HK-2 (cell line): Measurements from ENCODE around the gene OPCML.
A peak's percentile ranks its signal among the peaks of the same experiment; 100 is the strongest.

Source experiments
- DNase-seq: peaks from one replicate; pipeline ENCODE4 v3.0.0-alpha.2; 2018; ENCODE audit not compliant: unreplicated experiment

The OPCML gene

GRCh38 chr11:133175103-133175502 is 357.2 kb downstream of the OPCML start:
- DNase-seq, result no peak

GRCh38 chr11:133173810-133174412 is 358.4 kb downstream of the OPCML start:
- DNase-seq, result no peak

DNA sequence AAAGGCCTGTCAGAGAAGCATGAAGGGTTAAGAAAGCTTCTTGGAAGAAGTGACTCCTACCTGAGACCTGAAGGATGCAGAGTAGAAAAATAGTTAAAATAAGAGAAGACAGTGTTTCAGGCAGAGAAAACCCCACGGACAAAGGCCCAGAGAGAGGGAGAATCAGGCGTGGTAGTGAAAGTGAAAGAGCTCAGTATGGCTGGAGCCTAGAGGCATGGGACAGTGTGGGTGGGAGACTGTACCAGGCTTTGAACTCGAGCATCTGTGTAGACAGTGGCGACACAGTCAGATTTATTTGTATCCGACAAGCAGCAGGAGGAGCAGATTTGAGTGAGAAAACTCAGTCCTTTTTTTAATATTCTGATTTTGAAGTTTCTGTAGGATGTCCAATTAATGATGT is 360.0 kb downstream of the OPCML start:
- DNase-seq, result no peak

GRCh38 chr11:133171374-133171773 is 360.9 kb downstream of the OPCML start:
- DNase-seq, result no peak

DNA sequence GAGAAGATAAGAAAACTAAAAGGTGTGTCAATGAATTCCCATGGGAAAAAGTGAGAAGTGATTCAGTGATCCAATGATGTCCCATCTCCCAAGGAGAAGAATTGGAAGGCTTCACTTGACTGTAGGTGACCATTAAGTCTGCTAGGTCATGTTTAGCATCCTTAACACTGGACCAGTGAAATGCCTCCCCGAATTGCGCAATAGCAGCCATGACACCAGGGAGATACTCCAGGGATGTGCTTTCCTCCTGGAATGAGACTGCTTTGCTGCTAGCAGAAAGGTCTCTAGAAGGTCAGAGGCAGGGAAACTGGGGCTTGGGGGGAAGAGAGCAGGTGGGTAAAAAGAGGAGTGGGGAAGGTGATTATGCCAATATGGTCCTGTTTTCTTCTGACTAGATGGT is 364.3 kb downstream of the OPCML start:
- DNase-seq, result no peak

GRCh38 chr11:133166662-133167061 is 365.6 kb downstream of the OPCML start:
- DNase-seq, result no peak

GRCh38 chr11:133164986-133165385 is 367.3 kb downstream of the OPCML start:
- no peak for DNase-seq

- DNase-seq, result peak; percentile 1
Observed at GRCh38 chr11:133163463-133164419, 368.6 kb downstream of the OPCML start.

- no peak for DNase-seq
Observed at GRCh38 chr11:133162227-133162626, 370.1 kb downstream of the OPCML start.

GRCh38 chr11:133160754-133161153 is 371.5 kb downstream of the OPCML start:
- no peak for DNase-seq

- DNase-seq, result no peak
Observed at GRCh38 chr11:133156986-133157745, 375.1 kb downstream of the OPCML start.

DNA sequence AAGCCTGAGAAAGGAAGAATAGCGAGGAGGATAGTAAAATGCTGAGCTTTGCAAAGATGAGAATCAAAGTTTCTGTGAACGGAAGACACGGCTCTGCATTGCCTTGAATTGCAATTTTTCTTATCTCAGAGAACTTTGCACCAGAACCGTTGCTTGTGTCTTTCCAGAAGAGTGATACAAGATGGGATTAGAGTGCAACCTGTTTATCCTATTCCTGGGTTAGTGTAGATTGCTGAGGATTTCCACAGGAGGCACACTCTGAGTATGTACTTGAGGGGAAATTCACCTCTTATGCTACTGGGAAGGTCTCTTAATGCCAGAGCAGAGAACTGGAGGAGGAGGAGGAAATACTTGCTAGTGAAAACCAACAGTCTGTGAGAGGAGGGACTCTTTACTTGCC is 377.5 kb downstream of the OPCML start:
- DNase-seq, result no peak

GRCh38 chr11:133154076-133154475 is 378.2 kb downstream of the OPCML start:
- no peak for DNase-seq

- no peak for DNase-seq
Observed at GRCh38 chr11:133153031-133153430, 379.3 kb downstream of the OPCML start.

DNA sequence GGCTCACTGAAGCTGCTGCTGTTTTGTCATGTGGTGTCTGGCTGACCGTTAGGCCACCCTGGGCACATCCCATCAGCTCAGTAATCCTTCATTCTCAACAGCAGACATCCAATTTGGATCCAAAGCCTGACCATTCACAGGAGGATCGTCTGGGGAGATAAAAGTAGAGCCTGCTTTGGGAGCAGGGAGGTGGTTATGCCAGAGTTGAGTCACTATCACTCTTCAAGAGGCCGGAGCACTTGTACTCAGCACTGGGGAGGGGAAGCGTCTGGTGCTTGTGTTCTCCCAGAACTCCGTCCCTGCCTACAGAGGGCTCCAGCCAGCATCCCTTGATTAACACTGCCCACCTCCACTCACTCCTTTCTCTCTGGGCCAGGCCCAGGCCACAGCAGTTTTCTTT is 382.6 kb downstream of the OPCML start:
- DNase-seq, result no peak

- no peak for DNase-seq
Observed at GRCh38 chr11:133147625-133148024, 384.7 kb downstream of the OPCML start.

DNA sequence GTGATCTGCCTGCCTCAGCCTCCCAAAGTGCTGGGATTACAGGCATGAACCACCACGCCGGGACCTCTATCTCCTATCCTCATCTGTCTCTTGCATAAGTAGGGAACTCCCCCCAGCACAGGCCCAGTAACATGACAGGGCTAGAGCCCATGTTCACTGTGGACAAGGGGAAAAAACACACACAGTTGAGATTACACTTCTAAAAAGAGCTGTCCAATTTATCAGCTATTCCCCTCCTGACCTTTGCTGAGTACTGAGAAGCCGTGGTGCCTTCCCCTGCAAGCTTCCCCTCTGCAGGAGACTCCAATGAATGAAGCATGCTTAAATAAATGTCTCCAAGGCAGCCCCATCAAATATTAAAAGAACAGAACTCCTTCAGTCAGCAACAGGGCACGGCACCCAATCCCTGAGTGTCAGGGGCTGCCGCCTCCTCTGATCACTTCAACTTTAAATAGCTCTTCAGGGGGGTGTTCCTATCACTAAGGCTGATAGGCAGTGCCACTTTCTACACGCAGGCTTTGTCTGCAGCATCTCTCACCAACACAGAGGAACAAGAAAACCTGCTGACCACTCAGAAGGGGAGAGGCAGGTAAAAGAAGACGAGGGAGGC is 385.5 kb downstream of the OPCML start:
- DNase-seq, result no peak

GRCh38 chr11:133137939-133138338 is 394.4 kb downstream of the OPCML start:
- no peak for DNase-seq

DNA sequence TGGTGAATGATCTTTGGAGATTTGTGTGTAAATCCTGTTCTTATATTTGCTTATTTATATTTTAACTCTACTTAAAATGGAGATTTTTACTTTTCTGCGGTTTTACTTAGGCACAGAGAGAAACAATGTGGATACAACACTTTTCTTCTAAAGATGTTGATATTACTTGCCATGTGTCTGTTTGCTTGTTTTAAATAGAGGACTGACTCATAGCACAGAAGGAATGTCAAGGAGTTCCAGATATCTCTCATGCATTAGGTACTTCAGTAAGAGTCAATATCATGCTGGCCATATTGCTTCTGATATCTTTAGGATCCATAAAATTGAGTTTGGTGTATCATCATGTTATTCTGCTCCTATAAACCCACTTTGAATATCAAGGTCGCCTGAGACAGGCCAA is 395.0 kb downstream of the OPCML start:
- no peak for DNase-seq

DNA sequence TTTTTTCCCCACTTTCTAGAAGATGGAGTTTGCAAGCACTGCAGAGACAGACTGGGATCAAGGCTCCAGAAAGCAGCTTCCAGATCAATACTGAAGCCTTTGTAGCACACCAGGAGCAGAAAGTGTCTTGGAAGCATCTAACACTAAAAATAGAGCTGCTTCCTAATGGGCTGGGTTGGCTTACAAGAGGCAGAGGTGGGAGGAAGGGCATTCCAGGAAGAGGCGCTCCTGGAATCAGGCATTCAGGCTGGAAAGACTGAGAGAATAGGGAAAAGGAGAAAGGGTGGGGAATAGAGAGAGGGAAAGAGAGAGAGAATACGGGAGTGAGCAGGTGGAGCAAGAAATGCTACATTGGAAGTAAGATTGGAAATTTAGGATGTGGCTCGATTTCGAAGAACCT is 395.9 kb downstream of the OPCML start:
- DNase-seq, result no peak

DNA sequence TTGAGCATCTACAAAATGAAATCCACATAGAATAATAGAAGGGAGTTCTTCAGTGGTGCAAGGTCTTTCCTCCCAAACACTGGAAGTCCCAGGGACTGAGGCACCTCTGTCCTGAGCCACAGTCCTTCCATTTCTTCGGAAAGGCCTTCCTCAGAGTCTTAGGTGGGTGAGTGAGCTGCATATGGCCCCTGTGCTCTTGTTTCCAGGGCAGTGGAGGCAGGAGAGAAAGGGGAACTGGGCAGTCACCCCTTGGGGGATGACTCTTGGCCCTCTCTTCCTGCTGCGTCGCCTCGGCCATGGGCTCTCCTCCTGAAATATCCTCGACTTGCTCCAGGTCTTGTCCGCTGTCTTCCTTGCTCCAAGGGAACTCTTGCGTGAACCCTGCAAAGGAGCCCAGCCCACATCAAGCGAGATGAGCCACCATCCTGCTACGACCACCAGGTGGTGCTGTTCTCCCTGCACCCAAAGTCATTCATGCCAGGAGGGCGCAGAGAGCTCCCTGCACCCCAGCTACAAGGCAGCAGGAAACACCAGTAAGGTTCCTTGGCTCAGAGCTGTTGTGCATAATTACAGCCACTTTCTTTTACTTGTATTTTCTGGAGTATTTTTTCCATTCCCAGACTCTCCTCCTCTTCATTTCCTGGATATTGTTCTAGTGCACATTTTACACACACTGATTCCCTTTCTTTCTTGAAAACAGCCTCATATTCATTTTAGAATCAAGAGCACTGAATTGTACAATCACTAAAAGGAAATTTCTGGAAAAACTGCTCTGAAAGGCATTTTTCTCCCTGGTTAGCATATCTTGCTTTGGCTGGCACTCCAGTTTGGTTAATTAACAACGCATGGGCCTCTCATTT is 397.8 kb downstream of the OPCML start:
- peak; percentile 48 for DNase-seq
